ENCODE data around the gene HOXB2.

Gene HOXB2

GRCh38 chr17:48565022-48565554, 20.2 kb upstream of the HOXB2 start:
- no peak for FAIRE-seq

- FAIRE-seq: no peak
These were observed 19.5 kb upstream of the HOXB2 start for GRCh38 chr17:48564188-48565021.

GRCh38 chr17:48563867-48564187, 18.9 kb upstream of the HOXB2 start:
- FAIRE-seq: no peak

GRCh38 chr17:48563385-48563838, 18.5 kb upstream of the HOXB2 start:
- FAIRE-seq: no peak

- FAIRE-seq: no peak
These were observed 18.0 kb upstream of the HOXB2 start for GRCh38 chr17:48562934-48563333.

- no peak for FAIRE-seq
These were observed 17.2 kb upstream of the HOXB2 start for GRCh38 chr17:48561884-48562810.

- no peak for FAIRE-seq
These were observed 15.2 kb upstream of the HOXB2 start for GRCh38 chr17:48559840-48560817.

GRCh38 chr17:48559122-48559839, 14.4 kb upstream of the HOXB2 start:
- no peak for FAIRE-seq

GRCh38 chr17:48558831-48559121, 13.9 kb upstream of the HOXB2 start:
- no peak for FAIRE-seq

GRCh38 chr17:48558057-48558830, 13.3 kb upstream of the HOXB2 start:
- no peak for FAIRE-seq

- FAIRE-seq: no peak
These were observed 11.9 kb upstream of the HOXB2 start for GRCh38 chr17:48556576-48557401.

- FAIRE-seq: no peak
These were observed 11.3 kb upstream of the HOXB2 start for GRCh38 chr17:48556229-48556575.

- FAIRE-seq: no peak
These were observed 10.6 kb upstream of the HOXB2 start for GRCh38 chr17:48555258-48556228.

GRCh38 chr17:48554412-48555257, 9.7 kb upstream of the HOXB2 start:
- no peak for FAIRE-seq

GRCh38 chr17:48553826-48554225, 8.9 kb upstream of the HOXB2 start:
- FAIRE-seq: no peak

GRCh38 chr17:48553190-48553547, 8.3 kb upstream of the HOXB2 start:
- FAIRE-seq: no peak

GRCh38 chr17:48552466-48553189, 7.7 kb upstream of the HOXB2 start:
- no peak for FAIRE-seq
